IMR-90 (cell line): ENCODE measurements around the gene ATG2A. TPM values are rescaled to one million over a fixed set of nuclear protein-coding genes. Genes with fewer than 3 reads are reported as not detected.

Experiments
- ATAC-seq: fragments of 200-7000 bp; cut with Tn5 transposase; 2 replicates; pipeline ENCODE4 v1.9.1; 2020; ENCODE audit warnings: low read depth, mild to moderate bottlenecking, moderate library complexity
- BruUV-seq: library from RNA; stranded (reverse); fragments of 400-500 nt; replicated peaks from 2 replicates; lab custom pipeline; 2021; lab: Mats Ljungman, UMichigan
- CTCF ChIA-PET: fragments of 300-600 bp; formaldehyde crosslinking; extraction: SDS; loops from one replicate; lab custom pipeline; 2021; ENCODE audit warnings: antibody characterized with exemption; lab: Yijun Ruan, JAX
- POLR2A ChIA-PET: fragments of 300-600 bp; sonication (Branson Sonifier 250); formaldehyde crosslinking; loops from one replicate; lab custom pipeline; 2022; ENCODE audit warnings: antibody characterized with exemption; ENCODE audit not compliant: unreplicated experiment; lab: Charles Lee
- DNase-seq: peaks from one replicate; pipeline ENCODE4 v3.0.0; 2013
- H2AFZ ChIP-seq: replicated peaks from 2 replicates; pipeline ENCODE3; 2013; ENCODE audit warnings: low read length, mild to moderate bottlenecking; ENCODE audit not compliant: poor library complexity
- H2AK5ac ChIP-seq: 2 replicates; pipeline ENCODE4 v1.6.1; 2013; ENCODE audit warnings: low read depth, low read length, inconsistent platforms
- H2AK9ac ChIP-seq: replicated peaks from 2 replicates; pipeline ENCODE3; 2013; ENCODE audit warnings: mild to moderate bottlenecking, low read depth, low read length, moderate library complexity; ENCODE audit not compliant: poor library complexity
- H2BK120ac ChIP-seq: 2 replicates; pipeline ENCODE4 v1.6.1; 2013; ENCODE audit warnings: low read depth, low read length, inconsistent platforms
- H2BK15ac ChIP-seq: 3 replicates; pipeline ENCODE4 v1.6.1; 2013; ENCODE audit warnings: low read depth, low read length, inconsistent platforms
- H2BK20ac ChIP-seq: 2 replicates; pipeline ENCODE4 v1.6.1; 2013; ENCODE audit warnings: low read depth, mild to moderate bottlenecking, inconsistent platforms, low read length, moderate library complexity
- H2BK5ac ChIP-seq: 2 replicates; pipeline ENCODE4 v1.6.1; 2013; ENCODE audit warnings: mild to moderate bottlenecking, low read depth, low read length, inconsistent platforms; ENCODE audit not compliant: poor library complexity, severe bottlenecking
- H3K14ac ChIP-seq: replicated peaks from 2 replicates; pipeline ENCODE4 v1.6.1; 2013; ENCODE audit warnings: low read depth, low read length, inconsistent platforms
- H3K18ac ChIP-seq: 2 replicates; pipeline ENCODE4 v1.6.1; 2013; ENCODE audit warnings: low read depth, low read length, control low read depth
- H3K23ac ChIP-seq: 2 replicates; pipeline ENCODE4 v1.6.1; 2013; ENCODE audit warnings: low read depth, low read length, inconsistent platforms
- H3K27ac ChIP-seq: 2 replicates; pipeline ENCODE4 v1.5.1; 2013; ENCODE audit warnings: mild to moderate bottlenecking, control low read depth, low read length; ENCODE audit not compliant: insufficient read depth
- H3K27me3 ChIP-seq: 2 replicates; pipeline ENCODE4 v1.6.1; 2013; ENCODE audit warnings: low read length; ENCODE audit not compliant: control insufficient read depth, insufficient read depth
- H3K36me3 ChIP-seq: 2 replicates; pipeline ENCODE4 v1.6.1; 2013; ENCODE audit warnings: low read length, mixed read lengths; ENCODE audit not compliant: control insufficient read depth, insufficient read depth
- H3K4ac ChIP-seq: 2 replicates; pipeline ENCODE4 v1.6.1; 2013; ENCODE audit warnings: low read depth, low read length, inconsistent platforms
- H3K4me1 ChIP-seq: 2 replicates; pipeline ENCODE4 v1.6.1; 2013; ENCODE audit warnings: low read length, mixed read lengths; ENCODE audit not compliant: control insufficient read depth, insufficient read depth
- H3K4me2 ChIP-seq: 2 replicates; pipeline ENCODE4 v1.6.1; 2013; ENCODE audit warnings: low read depth, mild to moderate bottlenecking, control low read depth, low read length, moderate library complexity
- H3K4me3 ChIP-seq: 2 replicates; pipeline ENCODE4 v1.5.1; 2013; ENCODE audit warnings: low read depth, mild to moderate bottlenecking, control low read depth, low read length, moderate library complexity; ENCODE audit not compliant: insufficient read depth
- H3K56ac ChIP-seq: 2 replicates; pipeline ENCODE4 v1.6.1; 2013; ENCODE audit warnings: low read length, inconsistent platforms; ENCODE audit not compliant: insufficient read depth; ENCODE audit errors: extremely low read depth
- H3K79me1 ChIP-seq, 2 experiments: 2 replicates each; pipeline ENCODE4 v1.6.1; 2013; ENCODE audit warnings: low read length in 2 of 2, inconsistent platforms in 1 of 2, low read depth in 1 of 2
- H3K9ac ChIP-seq: 2 replicates; pipeline ENCODE4 v1.6.1; 2013; ENCODE audit warnings: low read depth, low read length, control low read depth
- H3K9me1 ChIP-seq: 2 replicates; pipeline ENCODE4 v1.6.1; 2013; ENCODE audit warnings: low read length, inconsistent platforms; ENCODE audit not compliant: insufficient read depth
- H3K9me3 ChIP-seq: 2 replicates; pipeline ENCODE4 v1.6.1; 2013; ENCODE audit warnings: low read length; ENCODE audit not compliant: control insufficient read depth, insufficient read depth
- H4K20me1 ChIP-seq: 2 replicates; pipeline ENCODE4 v1.6.1; 2013; ENCODE audit warnings: low read length, inconsistent platforms; ENCODE audit not compliant: insufficient read depth
- H4K5ac ChIP-seq: 2 replicates; pipeline ENCODE4 v1.6.1; 2013; ENCODE audit warnings: mild to moderate bottlenecking, low read depth, low read length, control low read depth
- H4K8ac ChIP-seq, 2 experiments: 2 replicates each; pipeline ENCODE4 v1.6.1; 2013; ENCODE audit warnings: low read depth in 2 of 2, low read length in 2 of 2, control low read depth in 1 of 2, inconsistent platforms in 1 of 2
- H4K91ac ChIP-seq: 2 replicates; pipeline ENCODE4 v1.6.1; 2013; ENCODE audit warnings: low read depth, low read length, inconsistent platforms; ENCODE audit not compliant: insufficient read depth
- FOS ChIP-seq: fragments of 150-350 bp; IDR thresholded peaks from 2 replicates; pipeline ENCODE4 v1.6.1; 2016; ENCODE audit warnings: low read depth, low read length
- MXI1 ChIP-seq: IDR thresholded peaks from 2 replicates; pipeline ENCODE4 v1.6.1; 2012; ENCODE audit warnings: low read depth, mild to moderate bottlenecking, low read length, moderate library complexity, borderline replicate concordance
- POLR2A ChIP-seq: IDR thresholded peaks from 2 replicates; pipeline ENCODE4 v1.6.1; 2012; ENCODE audit warnings: mild to moderate bottlenecking, low read depth, low read length
- WGBS, 2 experiments: methylation state at CpG; one replicate each; pipeline versions ENCODE4 v1.1.5 to v1.1.7; 2013; ENCODE audit warnings: missing lambda C conversion rate in 2 of 2; ENCODE audit not compliant: insufficient read length in 1 of 2; ENCODE audit errors: extremely low coverage in 2 of 2; 5-methylcytosine and 5-hydroxymethylcytosine counted together
- dilution Hi-C: fragments of 300-500 bp; cut with HindIII; formaldehyde crosslinking; loops from one replicate; pipeline ENCODE4 v1.14.3; 2018; ENCODE audit warnings: low sequenced_read_pairs; ENCODE audit not compliant: unreplicated experiment
- in situ Hi-C: fragments of 300-500 bp; cut with MboI; formaldehyde crosslinking; loops from 3 replicates; pipeline ENCODE4 v1.14.3; 2019; ENCODE audit warnings: low sequenced_read_pairs, inconsistent platforms, mixed read lengths
- intact Hi-C: fragments of 100-400 bp; cut with micrococcal nuclease; formaldehyde crosslinking; loops from 2 replicates; pipeline ENCODE4 v1.10.0; 2022
- polyA plus RNA-seq, 3 experiments: library from polyadenylated mRNA; depleted of rRNA; stranded (reverse); fragments of >200 nt; gene quantifications; 2 replicates each; pipeline ENCODE4 v1.2.3, GENCODE V29; 2012; ENCODE audit warnings: low replicate concordance in 1 of 3
- total RNA-seq: library from RNA; depleted of rRNA; stranded (reverse); fragments of >200 nt; gene quantifications from 2 replicates; pipeline ENCODE4 v1.2.3, GENCODE V29; 2012

The ATG2A gene
- total and polyA plus RNA-seq, 2 of the 4 experiments (the other 2 are of a cell fraction), result 3.2 to 10.5 TPM

- H2AK5ac ChIP-seq, result no peak overlapping the region
- H3K56ac ChIP-seq, result no peak overlapping the region
- H3K36me3 ChIP-seq, result peaks cover 58% of the 10 kb centered on the region
- CTCF ChIA-PET, result no interaction called here
- no peak overlapping the region for H3K18ac ChIP-seq
- WGBS, 2 experiments, result 98% methylated on average over 11 of the region's 19 CpGs; no CpG with 5 or more reads in 1 of the 2 experiments
- no peak overlapping the region for H2BK5ac ChIP-seq
- no peak overlapping the region for H2BK15ac ChIP-seq
- no peak for DNase-seq
- no peak overlapping the region for H3K4ac ChIP-seq
- ATAC-seq, result no peak
- no peak overlapping the region for H3K27ac ChIP-seq
- no peaks in the 10 kb centered on the region for H3K9me3 ChIP-seq
- in situ Hi-C loops (no loop called here), intact Hi-C loops (no loop called here), dilution Hi-C loops (no loop called here)
- H2BK120ac ChIP-seq, result no peak overlapping the region
- H2BK20ac ChIP-seq, result no peak overlapping the region
- POLR2A ChIA-PET, result no interaction called here
- no peaks in the 10 kb centered on the region for H3K4me1 ChIP-seq
- H4K8ac ChIP-seq, result no peak overlapping the region
- H3K4me3 ChIP-seq, result no peak overlapping the region
- peaks cover 4% of the 10 kb centered on the region; the same call in 1 of the 2 replicates for H4K20me1 ChIP-seq
- H2AFZ ChIP-seq, result no peak overlapping the region
- H3K23ac ChIP-seq, result no peak overlapping the region
- H3K9me1 ChIP-seq, result no peaks in the 10 kb centered on the region
- no peak overlapping the region for H4K91ac ChIP-seq
- H3K14ac ChIP-seq, result no peak overlapping the region
- BruUV-seq, result no TSS peak
- no peak overlapping the region for H4K5ac ChIP-seq
- no peak overlapping the region for H3K9ac ChIP-seq
- H3K27me3 ChIP-seq, result no peaks in the 10 kb centered on the region
- H3K4me2 ChIP-seq, result no peak overlapping the region
- TF ChIP-seq POLR2A (no peak), MXI1 (no peak), FOS (no peak)
- H3K79me1 ChIP-seq, result no peaks in the 10 kb centered on the region
- peak overlapping the region; percentile 8 for H2AK9ac ChIP-seq
Measured at GRCh38 chr11:64898541-64898940, 18.5 kb downstream of the ATG2A start.
